Sigmoid colon (tissue), 4 donors: Measurements from ENCODE around the gene KRTAP10-4.

Experiments
- POLR2A ChIP-seq, 2 donors: fragments of 450-650 bp; IDR thresholded peaks; one replicate each; pipeline ENCODE4 v1.6.1; 2016; ENCODE audit warnings: antibody characterized with exemption in 2 of 2, mild to moderate bottlenecking in 2 of 2, moderate library complexity in 2 of 2
- POLR2AphosphoS5 ChIP-seq, 4 donors: sonication (generic); formaldehyde crosslinking; IDR thresholded peaks; one replicate each; pipeline ENCODE4 v1.6.1; 2017; ENCODE audit warnings: antibody characterized with exemption in 4 of 4
- TF ChIP-seq, protein P1 (sequence below), 4 experiments: fragments of 450-650 bp in 3 of 4; fragments of 200-600 bp in 1 of 4; IDR thresholded peaks; one replicate each; pipeline ENCODE4 v1.5.1; 2016 to 2019; ENCODE audit warnings: antibody characterized with exemption in 4 of 4, mild to moderate bottlenecking in 3 of 4, moderate library complexity in 2 of 4

DNA sequence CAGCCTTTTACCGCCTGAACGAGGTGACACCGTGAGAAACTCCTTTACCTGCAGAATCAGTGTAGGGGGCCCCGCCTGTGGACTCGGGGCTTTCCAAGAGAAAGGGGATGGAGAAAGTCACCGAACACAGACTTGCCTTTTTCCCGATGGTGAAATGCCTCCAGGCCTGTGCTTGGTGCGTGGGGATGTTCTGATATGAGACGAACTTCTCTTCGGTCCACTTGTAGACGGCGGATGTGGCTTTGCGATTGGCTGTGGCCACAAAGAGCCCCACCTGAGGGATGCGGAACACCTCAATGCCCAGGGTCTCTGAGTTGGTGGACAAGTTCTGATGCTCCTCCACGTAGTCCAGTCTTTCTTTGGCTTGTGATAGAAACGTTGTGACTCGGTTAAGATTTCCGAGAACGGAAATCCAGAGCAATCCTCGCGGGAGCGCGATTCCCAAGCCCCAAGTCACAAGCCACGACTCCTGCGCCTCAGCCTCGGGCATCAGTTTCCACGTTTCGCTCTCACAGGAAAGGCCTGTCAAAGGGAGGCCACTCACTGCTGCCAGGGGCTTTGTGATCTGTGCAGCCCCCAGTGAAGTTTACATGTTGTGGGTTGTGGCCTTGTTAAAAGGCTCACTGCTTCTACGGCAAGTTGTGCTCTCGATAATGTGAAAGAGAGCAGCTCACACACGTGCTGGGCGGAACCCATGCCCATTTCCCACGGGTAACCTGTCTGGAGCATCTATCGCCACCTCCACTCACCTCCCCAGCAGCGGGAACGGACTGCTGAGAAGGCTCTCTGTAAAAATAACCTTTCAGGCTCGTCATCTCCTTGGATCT lies 46.2 kb upstream of the KRTAP10-4 start:
- TF ChIP-seq, protein P1, sequence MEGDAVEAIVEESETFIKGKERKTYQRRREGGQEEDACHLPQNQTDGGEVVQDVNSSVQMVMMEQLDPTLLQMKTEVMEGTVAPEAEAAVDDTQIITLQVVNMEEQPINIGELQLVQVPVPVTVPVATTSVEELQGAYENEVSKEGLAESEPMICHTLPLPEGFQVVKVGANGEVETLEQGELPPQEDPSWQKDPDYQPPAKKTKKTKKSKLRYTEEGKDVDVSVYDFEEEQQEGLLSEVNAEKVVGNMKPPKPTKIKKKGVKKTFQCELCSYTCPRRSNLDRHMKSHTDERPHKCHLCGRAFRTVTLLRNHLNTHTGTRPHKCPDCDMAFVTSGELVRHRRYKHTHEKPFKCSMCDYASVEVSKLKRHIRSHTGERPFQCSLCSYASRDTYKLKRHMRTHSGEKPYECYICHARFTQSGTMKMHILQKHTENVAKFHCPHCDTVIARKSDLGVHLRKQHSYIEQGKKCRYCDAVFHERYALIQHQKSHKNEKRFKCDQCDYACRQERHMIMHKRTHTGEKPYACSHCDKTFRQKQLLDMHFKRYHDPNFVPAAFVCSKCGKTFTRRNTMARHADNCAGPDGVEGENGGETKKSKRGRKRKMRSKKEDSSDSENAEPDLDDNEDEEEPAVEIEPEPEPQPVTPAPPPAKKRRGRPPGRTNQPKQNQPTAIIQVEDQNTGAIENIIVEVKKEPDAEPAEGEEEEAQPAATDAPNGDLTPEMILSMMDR (IDR thresholded peaks at IDR 0.05), result no peak
- TF ChIP-seq POLR2AphosphoS5 (IDR thresholded peaks at IDR 0.05) (no peak), POLR2A (IDR thresholded peaks at IDR 0.05) (no peak)
